Stomach (tissue), 9 donors: ENCODE data around the gene AFP. TPM values are rescaled to one million over a fixed set of nuclear protein-coding genes. Genes with fewer than 3 reads are reported as not detected.

Source experiments
- DNase-seq, 2 donors: peaks; one replicate each; pipeline versions ENCODE4 v3.0.0 to v3.0.0-alpha.2; 2013 to 2019
- H3K27ac ChIP-seq, 5 donors: fragments of 200-600 bp in 4 of 5; sonication (generic) in 4 of 5; one replicate each; pipeline ENCODE4 v1.5.1; 2013 to 2019; ENCODE audit warnings: mild to moderate bottlenecking in 1 of 5, moderate library complexity in 1 of 5
- H3K27me3 ChIP-seq, 3 donors: fragments of 200-600 bp; sonication (generic); one replicate each; pipeline ENCODE4 v1.5.1; 2017 to 2019; ENCODE audit warnings: mixed run types in 1 of 3
- H3K36me3 ChIP-seq, 4 donors: fragments of 200-600 bp; sonication (generic); 1 replicate in 3 of 4; 2 replicates in 1 of 4; pipeline ENCODE4 v1.5.1; 2016 to 2019
- H3K4me1 ChIP-seq, 4 donors: fragments of 200-600 bp; sonication (generic); one replicate each; pipeline ENCODE4 v1.5.1; 2016 to 2019
- H3K4me3 ChIP-seq, 4 donors: fragments of 200-600 bp; sonication (generic) in 3 of 4; one replicate each; pipeline ENCODE4 v1.5.1; 2016 to 2019; ENCODE audit warnings: mild to moderate bottlenecking in 1 of 4
- H3K9me3 ChIP-seq, 4 donors: fragments of 200-600 bp; sonication (generic); one replicate each; pipeline ENCODE4 v1.5.1; 2016 to 2019
- CTCF ChIP-seq, 7 experiments: fragments of 450-650 bp in 4 of 7; fragments of 200-600 bp in 3 of 7; sonication (generic) in 3 of 7; IDR thresholded peaks; one replicate each; pipeline ENCODE4 v1.5.1; 2016 to 2019; ENCODE audit warnings: antibody characterized with exemption in 7 of 7, control low read depth in 2 of 7, mild to moderate bottlenecking in 1 of 7
- EP300 ChIP-seq: sonication (generic); formaldehyde crosslinking; IDR thresholded peaks from one replicate; pipeline ENCODE4 v1.6.1; 2017; ENCODE audit warnings: antibody characterized with exemption
- POLR2A ChIP-seq, 4 donors: fragments of 450-650 bp; IDR thresholded peaks; one replicate each; pipeline ENCODE4 v1.6.1; 2016; ENCODE audit warnings: antibody characterized with exemption in 4 of 4, control low read depth in 2 of 4, mild to moderate bottlenecking in 1 of 4, moderate library complexity in 1 of 4
- POLR2AphosphoS5 ChIP-seq, 3 donors: sonication (generic); formaldehyde crosslinking; IDR thresholded peaks; one replicate each; pipeline ENCODE4 v1.6.1; 2016; ENCODE audit warnings: antibody characterized with exemption in 3 of 3
- WGBS, 5 donors: extraction: QIAGEN DNeasy Blood & Tissue Kit in 3 of 5; methylation state at CpG; one replicate each; pipeline versions ENCODE4 v1.1.5 to v1.1.7; 2013 to 2018; 5-methylcytosine and 5-hydroxymethylcytosine counted together
- intact Hi-C: fragments of 100-400 bp; cut with DNase I; formaldehyde crosslinking; loops from one replicate; pipeline ENCODE4 v1.15.1; 2023; ENCODE audit warnings: low total_unique reads
- polyA plus RNA-seq, 3 donors: library from polyadenylated mRNA; stranded (reverse); fragments of 200-250 nt; gene quantifications; one replicate each; pipeline ENCODE4 v1.2.3, GENCODE V29; 2013
- total RNA-seq, 5 donors: library from RNA; depleted of rRNA; stranded (reverse); fragments of >200 nt; gene quantifications; one replicate each; pipeline versions ENCODE4 v1.1.0 to v1.2.3, GENCODE V29; 2014 to 2016
- donor health status: healthy with polysubstance abuse.
- donor health status: Bipolar disorder and iron deficiency.
- donor health status: healthy.

Gene AFP
- total and polyA plus RNA-seq, 8 donors: 2.6 TPM; not detected in 7

- no peaks in the 10 kb centered on the region for H3K36me3 ChIP-seq
- no peaks in the 10 kb centered on the region for H3K27me3 ChIP-seq
- 78 to 86% (median 83%) methylated on average over 7 of the region's 7 CpGs for WGBS, 5 donors
- no peaks in the 10 kb centered on the region for H3K4me1 ChIP-seq
- no peaks in the 10 kb centered on the region for H3K9me3 ChIP-seq
- H3K27ac ChIP-seq: no peak overlapping the region
- no peak for DNase-seq
- intact Hi-C loops: no loop called here
- no peak overlapping the region for H3K4me3 ChIP-seq
- TF ChIP-seq EP300: no peak
- no peak for TF ChIP-seq POLR2A (IDR thresholded peaks at IDR 0.05)
- no peak for TF ChIP-seq POLR2AphosphoS5 (IDR thresholded peaks at IDR 0.05)
Measured at GRCh38 chr4:73445383-73446335, 9.6 kb downstream of the AFP start.

GRCh38 chr4:73446336-73446938, 10.4 kb downstream of the AFP start:
- H3K27me3 ChIP-seq: no peaks in the 10 kb centered on the region
- no peak overlapping the region for H3K27ac ChIP-seq
- no peaks in the 10 kb centered on the region for H3K9me3 ChIP-seq
- H3K36me3 ChIP-seq: no peaks in the 10 kb centered on the region
- WGBS, 5 donors: 5 to 15% (median 10%) methylated on average over 4 of the region's 4 CpGs
- peak in 1 of 2 donors; percentile 57 for DNase-seq
- no peaks in the 10 kb centered on the region for H3K4me1 ChIP-seq
- H3K4me3 ChIP-seq: no peak overlapping the region
- intact Hi-C loops: no loop called here
- TF ChIP-seq EP300: no peak
- TF ChIP-seq CTCF (IDR thresholded peaks at IDR 0.05): peak in 5 of 7 experiments; percentile 42 to 81 (median 71)
- no peak for TF ChIP-seq POLR2A (IDR thresholded peaks at IDR 0.05)
- TF ChIP-seq POLR2AphosphoS5 (IDR thresholded peaks at IDR 0.05): no peak

GRCh38 chr4:73447671-73448070, 11.7 kb downstream of the AFP start:
- Histone ChIP-seq H3K9me3 (no peaks in the 10 kb centered on the region), H3K36me3 (no peaks in the 10 kb centered on the region), H3K4me3 (no peak overlapping the region), H3K27me3 (no peaks in the 10 kb centered on the region), H3K4me1 (peaks cover 0 to 5% (median under 1%) of the 10 kb centered on the region in 4 donors), H3K27ac (no peak overlapping the region)
- no peak for DNase-seq
- TF ChIP-seq POLR2AphosphoS5 (IDR thresholded peaks at IDR 0.05) (no peak), POLR2A (IDR thresholded peaks at IDR 0.05) (no peak), EP300 (no peak), CTCF (IDR thresholded peaks at IDR 0.05) (no peak)
- intact Hi-C loops: no loop called here
- WGBS, 5 donors: 74 to 86% (median 84%) methylated on average over 4 of the region's 4 CpGs

- no peak overlapping the region for H3K27ac ChIP-seq
- no peaks in the 10 kb centered on the region for H3K9me3 ChIP-seq
- H3K36me3 ChIP-seq: no peaks in the 10 kb centered on the region
- TF ChIP-seq EP300 (no peak), CTCF (IDR thresholded peaks at IDR 0.05) (no peak), POLR2A (IDR thresholded peaks at IDR 0.05) (no peak), POLR2AphosphoS5 (IDR thresholded peaks at IDR 0.05) (no peak)
- no peak overlapping the region for H3K4me3 ChIP-seq
- no peak for DNase-seq
- WGBS, 5 donors: 76 to 88% (median 82%) methylated on average over 4 of the region's 4 CpGs
- peaks cover 0 to 11% (median 5%) of the 10 kb centered on the region in 4 donors for H3K4me1 ChIP-seq
- no peaks in the 10 kb centered on the region for H3K27me3 ChIP-seq
- intact Hi-C loops: no loop called here
Measured at GRCh38 chr4:73448448-73449203, 12.6 kb downstream of the AFP start.
